Small intestine (tissue), 7 donors: Measurements from ENCODE around the gene ARHGAP15. TPM values are rescaled to one million over a fixed set of nuclear protein-coding genes. Genes with fewer than 3 reads are reported as not detected.

Experiments
- DNase-seq, 2 donors: peaks; one replicate each; pipeline versions ENCODE4 v3.0.0 to v3.0.0-alpha.2; 2013
- FAIRE-seq: peaks from 2 replicates; lab custom pipeline; 2012; peaks lifted over from hg19 to GRCh38; lab: Jason Lieb, UNC
- H3K27ac ChIP-seq, 3 donors: one replicate each; pipeline ENCODE4 v1.5.1; 2013; ENCODE audit warnings: low read length in 2 of 3, mild to moderate bottlenecking in 2 of 3, control low read depth in 1 of 3, inconsistent platforms in 1 of 3, low read depth in 1 of 3, moderate library complexity in 1 of 3
- H3K27me3 ChIP-seq, 3 donors: one replicate each; pipeline ENCODE4 v1.6.1; 2013; ENCODE audit warnings: low read length in 3 of 3, inconsistent platforms in 1 of 3; ENCODE audit not compliant: control insufficient read depth in 3 of 3, insufficient read depth in 3 of 3
- H3K36me3 ChIP-seq, 3 donors: one replicate each; pipeline ENCODE4 v1.6.1; 2013; ENCODE audit warnings: low read length in 3 of 3, inconsistent platforms in 1 of 3, low read depth in 1 of 3, mild to moderate bottlenecking in 1 of 3, moderate library complexity in 1 of 3; ENCODE audit not compliant: control insufficient read depth in 3 of 3, insufficient read depth in 2 of 3
- H3K4me1 ChIP-seq, 3 donors: one replicate each; pipeline ENCODE4 v1.6.1; 2013; ENCODE audit warnings: low read length in 2 of 3, inconsistent platforms in 1 of 3, low read depth in 1 of 3, mild to moderate bottlenecking in 1 of 3, moderate library complexity in 1 of 3; ENCODE audit not compliant: control insufficient read depth in 3 of 3, insufficient read depth in 2 of 3
- H3K4me3 ChIP-seq, 3 donors: one replicate each; pipeline ENCODE4 v1.5.1; 2013; ENCODE audit warnings: low read length in 3 of 3, control low read depth in 1 of 3, inconsistent platforms in 1 of 3, low read depth in 1 of 3, mild to moderate bottlenecking in 1 of 3, moderate library complexity in 1 of 3
- H3K9me3 ChIP-seq, 2 donors: one replicate each; pipeline ENCODE4 v1.6.1; 2013; ENCODE audit warnings: low read depth in 1 of 2, low read length in 1 of 2; ENCODE audit not compliant: control insufficient read depth in 2 of 2, insufficient read depth in 1 of 2
- WGBS, 3 donors: extraction: QIAGEN DNeasy Blood & Tissue Kit; methylation state at CpG; one replicate each; pipeline ENCODE4 v1.1.7; 2013; 5-methylcytosine and 5-hydroxymethylcytosine counted together
- polyA plus RNA-seq, 4 donors: library from polyadenylated mRNA; stranded (reverse) in 3 of 4; unstranded in 1 of 4; fragments of 200-250 nt in 3 of 4; fragments of 120-200 nt in 1 of 4; gene quantifications; one replicate each; pipeline versions ENCODE4 v1.2.1 to v1.2.3, GENCODE V29; 2013
- donor health status: healthy with polysubstance abuse.
- donor health status: control.
- donor health status: control.
- donor health status: Bipolar disorder and iron deficiency.
- donor health status: healthy.

The ARHGAP15 gene
- polyA plus RNA-seq, 4 donors: 0.67 to 18.2 (median 10.1) TPM

DNA sequence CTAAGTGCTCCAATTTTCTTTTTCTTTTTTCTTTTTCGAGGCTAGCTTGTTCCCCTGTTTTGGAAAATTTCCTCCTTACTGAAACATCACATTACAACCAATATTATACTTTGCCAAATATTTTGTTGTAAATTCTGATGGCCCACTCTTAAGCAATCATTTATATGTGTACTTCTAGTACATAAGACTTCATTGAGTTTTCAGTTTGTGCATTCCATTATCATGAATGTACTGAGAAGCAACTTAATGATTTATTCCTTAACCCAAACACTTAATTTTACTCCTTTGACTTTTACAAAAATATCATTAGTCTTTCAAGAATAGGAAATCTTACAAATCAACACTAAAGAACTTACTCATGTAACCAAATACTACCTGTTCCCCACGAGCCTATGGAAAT, 242.4 kb downstream of the ARHGAP15 start:
- Histone ChIP-seq H3K27me3 (no peaks in the 10 kb centered on the region), H3K9me3 (no peaks in the 10 kb centered on the region), H3K4me3 (no peak overlapping the region), H3K27ac (no peak overlapping the region), H3K36me3 (no peaks in the 10 kb centered on the region), H3K4me1 (no peaks in the 10 kb centered on the region)
- no peak for DNase-seq
- WGBS, 3 donors: 62 to 74% (median 72%) methylated on average over 2 of the region's 2 CpGs
- no peak for FAIRE-seq

DNA sequence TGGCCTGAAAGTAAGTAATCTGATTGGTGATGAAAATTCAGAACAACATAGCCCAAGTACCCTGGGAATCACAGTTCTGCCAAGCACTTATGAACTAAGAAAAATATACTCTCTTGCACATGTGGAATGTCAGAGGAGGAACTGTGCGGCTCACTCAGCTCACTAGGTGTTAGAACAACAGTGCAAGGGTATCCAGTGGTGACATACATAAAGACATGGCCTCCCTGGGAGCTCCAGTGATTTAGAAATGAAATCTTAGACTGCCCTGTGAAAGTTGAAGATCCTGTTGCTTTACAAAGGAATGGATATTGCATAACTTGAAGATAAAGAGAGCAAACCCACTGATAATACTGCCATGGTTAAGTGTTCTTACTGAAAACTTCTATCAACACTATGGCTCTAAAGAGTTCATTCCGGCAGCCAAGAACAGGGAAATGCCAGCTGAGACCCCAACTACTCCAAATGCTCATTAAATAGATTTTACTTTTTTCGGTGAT, 246.2 kb downstream of the ARHGAP15 start:
- FAIRE-seq: no peak
- H3K9me3 ChIP-seq: no peaks in the 10 kb centered on the region
- DNase-seq: no peak
- no peaks in the 10 kb centered on the region for H3K36me3 ChIP-seq
- H3K27ac ChIP-seq: no peak overlapping the region
- WGBS, 3 donors: 83 to 90% (median 88%) methylated on average over 3 of the region's 3 CpGs
- H3K27me3 ChIP-seq: no peaks in the 10 kb centered on the region
- H3K4me3 ChIP-seq: no peak overlapping the region
- no peaks in the 10 kb centered on the region for H3K4me1 ChIP-seq

DNA sequence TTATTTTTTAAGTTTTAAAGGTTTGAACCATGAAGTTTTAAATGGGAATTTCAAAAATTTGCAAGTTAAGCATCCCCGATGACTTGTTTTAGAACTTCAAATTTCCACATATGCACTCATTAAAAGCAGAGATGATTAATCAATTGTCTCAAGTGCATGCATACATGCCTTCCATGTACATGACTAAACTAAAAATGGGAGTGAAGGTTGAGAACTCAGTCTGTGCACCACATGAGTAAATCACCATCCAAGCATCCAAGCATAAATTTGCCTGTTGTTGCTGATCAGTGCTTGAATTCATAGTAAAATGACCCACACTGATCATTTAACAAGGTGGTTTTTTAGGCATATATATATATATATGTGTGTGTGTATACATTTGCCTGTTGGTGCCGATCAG, 249.8 kb downstream of the ARHGAP15 start:
- WGBS, 3 donors: 94 to 98% (median 96%) methylated on average over 2 of the region's 2 CpGs
- DNase-seq (no peak), FAIRE-seq (no peak)
- Histone ChIP-seq H3K4me3 (no peak overlapping the region), H3K9me3 (no peaks in the 10 kb centered on the region), H3K4me1 (no peaks in the 10 kb centered on the region), H3K27ac (no peak overlapping the region), H3K27me3 (no peaks in the 10 kb centered on the region), H3K36me3 (no peaks in the 10 kb centered on the region)

DNA sequence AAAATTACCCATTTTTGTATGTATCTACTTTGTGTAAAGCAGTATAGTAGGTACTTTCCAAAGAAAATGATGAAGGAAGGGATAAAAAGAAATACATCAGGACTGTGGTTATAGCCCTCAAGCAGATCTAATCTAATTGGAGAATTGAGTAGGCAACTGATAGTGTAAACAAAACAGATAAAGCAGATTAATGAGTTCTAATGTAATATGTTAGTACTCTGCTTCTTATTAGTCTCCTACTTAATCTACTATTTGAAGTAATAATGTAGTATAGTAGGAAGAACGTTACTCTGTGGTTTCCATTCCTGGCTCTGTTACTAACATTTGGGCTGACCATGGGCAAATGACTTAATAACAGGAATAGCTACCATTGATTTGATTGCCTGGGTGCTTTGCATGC, 250.7 kb downstream of the ARHGAP15 start:
- no peaks in the 10 kb centered on the region for H3K27me3 ChIP-seq
- WGBS, 3 donors: 61 to 88% (median 69%) methylated on average over 1 of the region's 1 CpG
- H3K36me3 ChIP-seq: no peaks in the 10 kb centered on the region
- no peaks in the 10 kb centered on the region for H3K4me1 ChIP-seq
- DNase-seq (no peak), FAIRE-seq (no peak)
- no peaks in the 10 kb centered on the region for H3K9me3 ChIP-seq
- no peak overlapping the region for H3K27ac ChIP-seq
- H3K4me3 ChIP-seq: no peak overlapping the region

DNA sequence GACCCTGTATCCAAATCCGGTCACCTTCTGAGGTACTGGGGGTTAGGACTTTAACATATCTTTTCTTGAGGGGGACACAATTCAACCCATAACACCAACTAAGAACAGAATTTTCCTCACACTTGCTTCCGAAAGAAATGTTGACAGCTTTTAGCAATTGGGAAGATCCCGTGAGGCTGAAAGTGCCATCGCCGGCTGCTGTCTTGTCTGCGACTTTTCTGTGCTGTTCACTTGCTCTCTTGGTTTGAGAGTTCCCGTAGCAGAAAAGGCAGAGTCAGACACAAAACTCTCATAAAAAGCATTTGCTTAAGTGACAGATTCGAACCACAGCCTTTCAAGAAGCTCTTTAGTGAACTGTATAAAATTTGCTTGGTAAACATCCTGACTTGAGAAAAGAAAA, 253.4 kb downstream of the ARHGAP15 start:
- FAIRE-seq (no peak), DNase-seq (no peak)
- Histone ChIP-seq H3K4me3 (no peak overlapping the region), H3K36me3 (no peaks in the 10 kb centered on the region), H3K9me3 (no peaks in the 10 kb centered on the region), H3K27ac (no peak overlapping the region), H3K27me3 (no peaks in the 10 kb centered on the region), H3K4me1 (no peaks in the 10 kb centered on the region)
- 82 to 85% (median 84%) methylated on average over 8 of the region's 8 CpGs for WGBS, 3 donors

DNA sequence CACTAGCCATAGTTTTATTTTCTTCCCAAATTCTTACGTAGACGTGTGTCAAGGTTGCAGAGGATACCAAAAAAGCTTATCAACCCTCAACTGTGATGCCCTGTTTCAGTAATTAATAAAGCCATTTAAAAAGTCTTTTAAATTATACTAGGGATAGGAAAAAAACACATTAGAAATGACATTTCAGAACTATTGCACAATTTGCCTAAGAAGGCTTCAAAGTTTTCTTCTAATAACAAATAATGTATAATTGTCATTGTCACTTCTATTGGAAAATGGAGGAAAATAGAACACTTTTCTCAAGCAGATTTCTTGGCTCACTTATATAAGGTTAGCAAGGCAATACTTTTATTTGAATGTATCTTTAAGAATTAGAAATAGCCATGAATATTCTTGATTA, 253.8 kb downstream of the ARHGAP15 start:
- WGBS, 3 donors: 78 to 91% (median 86%) methylated on average over 2 of the region's 2 CpGs
- H3K4me3 ChIP-seq: no peak overlapping the region
- no peaks in the 10 kb centered on the region for H3K9me3 ChIP-seq
- FAIRE-seq (no peak), DNase-seq (no peak)
- H3K36me3 ChIP-seq: no peaks in the 10 kb centered on the region
- H3K27ac ChIP-seq: no peak overlapping the region
- H3K4me1 ChIP-seq: no peaks in the 10 kb centered on the region
- no peaks in the 10 kb centered on the region for H3K27me3 ChIP-seq

DNA sequence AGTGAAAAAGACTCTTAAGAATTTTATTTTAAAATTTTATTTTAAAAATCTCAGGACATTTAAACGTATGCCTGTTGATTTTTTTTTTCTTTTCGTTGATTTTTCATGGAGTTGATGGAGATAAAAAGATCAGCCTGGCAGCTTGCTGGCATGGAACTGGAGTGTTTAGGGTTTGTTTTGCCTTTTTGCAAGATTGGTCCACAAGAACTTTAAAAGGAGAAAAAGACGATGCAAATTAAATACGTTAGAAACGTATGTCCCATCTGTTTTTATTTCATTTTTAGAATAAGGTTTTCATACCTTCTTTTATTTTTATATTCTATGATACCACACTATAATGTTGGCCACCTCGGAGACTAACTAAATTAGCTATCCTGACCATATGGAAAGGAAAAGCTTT, 254.9 kb downstream of the ARHGAP15 start:
- FAIRE-seq: no peak
- Histone ChIP-seq H3K4me1 (no peaks in the 10 kb centered on the region), H3K36me3 (no peaks in the 10 kb centered on the region), H3K4me3 (no peak overlapping the region), H3K9me3 (no peaks in the 10 kb centered on the region), H3K27me3 (no peaks in the 10 kb centered on the region), H3K27ac (no peak overlapping the region)
- DNase-seq: no peak
- WGBS, 3 donors: 87 to 93% (median 88%) methylated on average over 6 of the region's 6 CpGs

DNA sequence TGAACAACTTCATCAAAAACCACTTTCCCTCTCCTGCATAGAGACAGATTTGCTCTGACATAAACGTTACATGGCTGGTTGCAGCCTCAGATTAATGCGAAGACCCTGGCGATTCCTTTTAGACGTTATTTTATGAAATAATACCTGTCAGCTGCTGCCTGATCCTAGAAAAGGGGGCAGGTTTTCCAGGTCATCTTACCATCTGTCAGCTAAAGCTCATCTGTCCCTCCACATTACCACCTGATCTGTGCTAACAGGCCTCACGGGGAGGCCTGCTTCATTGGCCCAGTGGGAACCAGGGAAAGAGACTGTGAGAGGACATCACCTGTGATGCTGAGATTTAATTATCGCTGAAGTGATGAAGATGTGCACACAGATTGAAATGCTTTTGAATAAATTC, 261.0 kb downstream of the ARHGAP15 start:
- no peak overlapping the region for H3K27ac ChIP-seq
- no peaks in the 10 kb centered on the region for H3K4me1 ChIP-seq
- DNase-seq: no peak
- 77 to 92% (median 89%) methylated on average over 6 of the region's 6 CpGs for WGBS, 3 donors
- H3K9me3 ChIP-seq: no peaks in the 10 kb centered on the region
- no peaks in the 10 kb centered on the region for H3K27me3 ChIP-seq
- H3K4me3 ChIP-seq: no peak overlapping the region
- FAIRE-seq: no peak
- H3K36me3 ChIP-seq: no peaks in the 10 kb centered on the region

DNA sequence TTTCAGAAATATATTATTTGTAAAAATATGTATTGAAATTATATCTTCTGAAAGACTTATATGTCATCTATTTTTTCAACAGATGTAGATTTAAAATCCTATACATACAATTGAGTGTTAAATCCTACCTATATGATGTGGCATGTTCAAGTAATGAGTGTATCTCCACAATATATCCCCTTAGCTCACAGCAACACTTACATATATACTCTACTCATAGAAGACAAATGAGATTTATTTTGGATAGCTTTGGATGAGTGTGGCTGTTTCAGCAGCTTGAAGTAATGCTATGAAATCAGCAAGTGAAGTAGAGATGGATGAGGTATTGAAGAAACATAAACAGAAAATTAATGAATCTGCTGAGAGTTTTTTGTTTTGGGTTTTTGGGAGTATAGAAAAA, 263.1 kb downstream of the ARHGAP15 start:
- no peak overlapping the region for H3K27ac ChIP-seq
- no peak for DNase-seq
- no peak for FAIRE-seq
- H3K4me3 ChIP-seq: no peak overlapping the region
- no peaks in the 10 kb centered on the region for H3K36me3 ChIP-seq
- H3K4me1 ChIP-seq: no peaks in the 10 kb centered on the region
- H3K27me3 ChIP-seq: no peaks in the 10 kb centered on the region
- H3K9me3 ChIP-seq: no peaks in the 10 kb centered on the region
